GM21717 (cell line): ENCODE measurements around the gene IDH3A.
A peak's percentile ranks its signal among the peaks of the same experiment; 100 is the strongest.
"Not testable (repeated sequence)": the region's sequence is repeated elsewhere in the genome, so short reads cannot be mapped to it uniquely, and the experiment has no call there.

Experiments
- ATAC-seq: cut with Tn5 transposase; IDR thresholded peaks from one replicate; pipeline ENCODE4 v1.9.1; 2021; ENCODE audit warnings: mild to moderate bottlenecking, moderate library complexity; ENCODE audit not compliant: unreplicated experiment

The IDH3A gene

GRCh38 chr15:78129077-78129750 is 19.9 kb upstream of the IDH3A start:
- ATAC-seq: no peak

GRCh38 chr15:78129751-78130287 is 19.3 kb upstream of the IDH3A start:
- no peak for ATAC-seq

GRCh38 chr15:78130466-78131294 is 18.5 kb upstream of the IDH3A start:
- ATAC-seq: no peak

DNA sequence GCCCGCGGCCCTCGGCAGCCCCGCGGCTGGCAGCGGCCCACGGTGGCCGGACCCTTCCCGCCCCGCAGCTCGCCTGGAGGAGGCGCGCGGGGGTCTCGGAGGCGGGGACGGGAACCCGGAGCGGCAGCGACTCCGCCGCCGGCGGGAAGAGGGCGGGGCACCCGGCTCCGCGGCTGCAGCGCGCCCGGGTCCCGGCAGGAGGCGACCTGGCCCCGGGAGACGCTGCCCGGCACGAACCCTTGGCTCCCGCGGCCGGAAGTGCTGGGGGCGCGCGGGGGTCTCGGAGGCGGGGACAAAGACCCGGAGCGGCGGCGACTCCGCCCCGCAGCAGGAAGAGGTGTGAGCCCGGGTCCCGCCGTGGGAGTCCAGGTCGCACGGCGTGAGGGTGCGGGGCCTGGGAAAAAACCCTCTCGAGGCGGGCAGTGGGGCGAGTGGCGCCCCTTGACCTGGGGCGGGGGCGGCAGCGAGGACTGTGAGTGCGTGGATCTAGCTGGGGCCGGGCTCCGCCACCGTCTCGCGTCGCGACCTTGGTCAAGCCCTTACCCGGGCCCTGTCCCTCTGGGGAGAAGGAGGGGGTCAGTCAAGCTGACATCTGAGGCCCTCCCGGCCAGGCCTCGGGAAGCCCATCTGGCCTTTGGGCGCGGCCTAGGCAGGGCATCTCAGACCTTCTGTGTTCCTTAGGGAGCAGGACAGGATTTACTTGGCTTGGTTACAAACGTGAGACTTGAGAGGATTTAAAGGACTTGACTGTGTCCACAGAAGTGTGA is 17.7 kb upstream of the IDH3A start, which contains the start of gene CIB2:
CIB2 (minus strand) TSS at position 151 of the 767 bp plus-strand sequence. CDS start 230 bp downstream, outside the sequence.
- ATAC-seq: no peak

GRCh38 chr15:78133801-78134200 is 15.4 kb upstream of the IDH3A start:
- ATAC-seq: no peak

GRCh38 chr15:78139578-78139977 is 9.6 kb upstream of the IDH3A start:
- ATAC-seq: no peak

- ATAC-seq: no peak
Measured at GRCh38 chr15:78140292-78140691, 8.9 kb upstream of the IDH3A start.

DNA sequence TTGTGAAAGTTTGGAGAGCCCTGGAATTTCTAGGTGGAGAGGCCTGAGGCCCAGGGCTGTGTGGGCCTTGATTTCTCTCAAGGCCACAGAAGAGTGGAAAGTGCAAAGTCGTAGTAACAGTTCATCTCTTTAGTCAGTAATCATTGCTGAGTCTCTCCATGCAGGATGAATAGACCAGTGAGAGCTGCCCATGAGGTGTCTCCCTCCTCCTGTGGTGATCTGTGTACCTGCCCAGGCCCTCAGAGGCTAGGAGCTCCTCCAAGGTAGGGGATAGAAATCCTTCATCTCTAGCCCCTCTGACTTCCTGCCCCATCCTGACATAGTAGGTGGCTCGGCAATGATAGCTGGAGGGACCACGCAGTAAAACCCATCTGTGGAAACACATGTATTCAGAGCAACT is 6.8 kb upstream of the IDH3A start:
- no peak for ATAC-seq

DNA sequence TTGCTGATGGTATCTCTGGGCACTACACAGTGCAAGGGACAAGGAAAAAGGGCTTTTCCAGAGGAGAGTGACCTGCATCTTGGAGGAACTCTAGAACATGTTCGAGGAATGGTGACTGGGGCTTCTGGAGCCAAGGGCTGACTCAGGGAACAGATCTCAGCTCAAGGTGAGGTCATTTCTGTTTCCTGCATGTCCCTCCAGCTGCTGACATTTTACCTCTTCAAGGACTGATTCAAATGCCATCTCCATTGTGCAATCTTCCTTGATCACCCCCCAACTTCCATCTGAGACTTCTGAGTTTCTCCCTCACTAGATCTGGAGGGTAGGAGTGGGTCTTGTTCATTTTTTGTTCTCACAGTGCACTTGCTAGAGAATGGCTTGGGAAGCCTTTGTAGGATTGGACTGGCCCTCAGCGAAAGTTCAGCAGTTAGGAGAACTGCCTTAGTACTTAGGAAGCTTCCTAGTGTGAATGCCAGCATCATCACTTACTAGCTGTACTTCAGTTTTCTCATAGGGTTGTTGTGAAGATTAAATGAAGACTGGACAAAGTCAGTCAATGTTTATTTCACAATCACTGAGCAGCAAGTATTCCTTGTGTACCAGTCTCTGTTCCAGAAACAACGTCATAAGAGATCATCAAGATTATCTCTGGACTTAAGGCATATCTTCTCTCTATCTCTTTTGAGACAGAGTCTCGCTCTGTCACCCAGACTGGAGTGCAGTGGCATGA is 2.6 kb upstream of the IDH3A start:
- ATAC-seq: no peak

DNA sequence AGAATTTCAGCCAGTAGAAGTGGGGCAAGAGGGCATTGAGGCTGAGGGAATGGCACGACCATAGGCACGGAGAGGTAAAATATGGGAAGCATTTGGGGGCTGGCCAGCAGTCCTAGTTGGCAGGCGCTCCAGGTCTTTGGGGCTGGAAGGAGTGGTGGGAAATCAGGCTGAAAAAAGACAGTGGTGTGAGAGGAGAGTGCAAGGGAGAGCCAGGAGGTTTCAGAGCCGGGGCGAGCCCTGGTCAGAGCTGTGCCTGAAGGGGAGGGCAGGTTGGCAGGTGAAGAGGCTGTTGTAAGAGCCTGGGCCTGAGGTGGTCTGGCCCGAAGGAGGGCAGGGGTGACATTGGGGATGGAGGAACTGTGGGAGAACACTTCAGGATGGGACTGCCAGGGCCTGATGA is 1.6 kb upstream of the IDH3A start:
- ATAC-seq: no peak

GRCh38 chr15:78148392-78149067 is 632 bp upstream of the IDH3A start:
- ATAC-seq: peak; percentile 6

DNA sequence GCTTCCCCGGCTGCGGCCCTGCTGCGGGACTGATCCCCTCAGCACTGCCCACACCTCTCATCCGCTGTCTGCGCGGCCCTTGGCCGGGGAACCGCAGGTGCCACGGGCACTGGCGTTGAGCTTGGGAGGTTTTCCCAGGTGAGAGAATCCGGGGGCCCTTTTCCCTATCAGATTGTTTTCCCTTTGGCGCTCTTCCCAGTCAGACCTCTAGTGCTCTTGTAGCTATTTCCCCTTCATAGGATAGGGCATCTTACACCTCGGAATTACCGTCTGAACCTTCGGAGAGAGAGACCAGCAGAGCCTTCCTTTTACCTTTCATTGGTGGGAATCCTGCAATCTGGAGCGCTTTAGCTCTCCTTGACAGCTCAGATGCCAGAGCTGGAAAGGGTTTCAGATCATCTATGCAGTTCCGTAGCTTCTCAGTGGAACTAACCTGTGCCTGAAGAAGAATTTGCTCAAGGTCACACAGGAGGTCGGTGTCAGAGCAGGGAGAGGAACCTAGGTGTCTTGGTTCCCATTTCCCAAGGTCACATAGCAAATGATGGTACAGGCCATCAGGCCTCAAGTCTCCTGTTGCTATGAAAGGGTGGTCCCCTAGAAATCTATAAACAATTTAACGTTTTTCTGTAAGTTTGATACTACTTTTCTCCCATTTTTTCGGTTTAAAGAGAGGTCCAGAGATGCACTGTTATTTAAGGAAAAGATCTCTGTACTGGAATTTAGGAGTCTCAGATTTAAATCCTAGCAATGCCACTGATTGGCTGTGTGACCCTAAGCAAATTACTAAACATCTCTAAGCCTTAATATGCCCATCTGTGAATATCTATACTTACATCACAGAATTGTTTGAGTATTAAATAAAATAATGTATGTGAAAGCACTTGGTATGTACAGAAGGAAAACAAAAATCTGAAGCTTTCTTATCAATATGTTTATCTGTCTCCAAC is 916 bp downstream of the IDH3A start:
- ATAC-seq: no peak

- ATAC-seq: not testable (repeated sequence)
Measured at GRCh38 chr15:78151075-78151474, 1.9 kb downstream of the IDH3A start.

DNA sequence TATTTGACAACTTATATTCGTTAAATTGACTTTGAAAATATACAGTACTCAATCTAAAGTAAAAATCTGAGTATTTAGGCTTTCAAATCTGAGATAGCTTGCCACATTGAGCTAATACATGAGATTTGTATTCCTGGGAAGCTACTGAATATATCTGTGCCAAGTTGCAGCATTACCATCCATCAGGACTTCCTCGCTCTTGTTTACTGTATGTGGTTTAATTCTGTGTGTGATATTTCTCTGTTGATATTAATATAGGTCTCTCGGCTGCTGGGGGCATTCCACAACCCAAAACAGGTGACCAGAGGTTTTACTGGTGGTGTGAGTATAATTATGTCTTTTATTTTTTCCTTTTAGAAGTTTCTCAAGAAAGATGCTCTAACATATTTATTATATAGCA is 5.8 kb downstream of the IDH3A start:
- ATAC-seq: no peak

DNA sequence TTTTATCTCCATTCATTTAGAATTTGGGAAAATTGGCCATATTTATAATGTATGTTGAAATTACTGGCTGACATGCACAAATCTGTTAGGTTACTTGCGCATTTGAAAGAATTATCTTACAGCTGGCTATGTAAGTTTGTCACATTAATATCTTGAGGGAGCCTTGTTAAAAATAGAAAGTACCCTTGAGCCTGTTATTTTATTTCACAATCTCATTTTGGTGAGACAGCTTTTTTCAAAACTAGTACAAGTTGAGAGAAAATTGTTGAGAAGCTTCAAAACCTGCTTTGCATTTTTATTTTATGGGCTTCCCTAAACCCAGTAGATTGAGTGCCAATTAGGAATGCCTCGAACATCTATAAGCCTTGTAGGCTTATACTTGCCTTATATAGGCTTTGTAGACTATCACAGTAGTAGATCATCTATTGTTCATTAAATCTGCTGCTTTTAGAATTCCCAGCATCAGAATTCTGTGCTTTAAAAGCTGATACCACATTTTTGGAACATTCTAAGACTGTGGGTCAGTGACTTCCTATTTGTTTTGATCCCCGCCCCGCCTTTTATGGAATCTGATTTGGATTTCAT is 6.3 kb downstream of the IDH3A start:
- no peak for ATAC-seq

DNA sequence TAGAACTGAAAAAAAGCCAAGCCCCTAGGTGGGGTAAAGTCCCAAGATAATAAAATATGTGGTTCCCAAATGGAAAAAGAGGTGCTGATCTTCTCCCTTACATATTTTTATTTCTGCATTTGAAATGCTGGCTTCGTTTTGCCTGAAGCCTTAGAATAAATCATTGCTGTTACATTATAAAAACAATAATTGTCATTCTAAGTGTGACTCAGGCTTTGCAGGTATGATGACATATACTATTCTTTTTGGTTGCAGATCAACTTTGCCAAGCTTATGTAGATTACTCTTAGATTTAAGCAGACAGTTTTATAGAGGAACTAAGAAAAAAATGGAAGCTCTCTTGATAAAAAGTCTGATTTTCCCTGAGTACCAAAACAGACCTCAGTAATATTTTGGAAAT is 7.5 kb downstream of the IDH3A start:
- ATAC-seq: no peak

DNA sequence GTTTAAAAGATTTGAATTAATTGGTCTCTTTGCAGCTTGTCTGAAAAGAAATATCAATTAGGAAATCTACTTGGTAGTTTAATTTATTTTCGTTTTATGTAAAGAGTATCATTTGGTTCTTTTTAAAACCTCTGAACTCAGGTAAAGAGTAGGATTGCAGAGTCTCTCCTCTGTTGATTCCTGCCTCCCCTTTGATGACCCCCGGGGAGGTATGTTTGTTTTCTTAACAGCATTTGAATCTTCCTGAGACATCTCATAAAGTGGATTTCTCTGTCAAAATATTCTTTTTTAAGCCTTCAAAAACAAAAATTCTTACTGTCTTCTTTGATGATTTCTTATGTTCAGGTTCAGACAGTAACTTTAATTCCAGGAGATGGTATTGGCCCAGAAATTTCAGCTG is 8.0 kb downstream of the IDH3A start:
- ATAC-seq: no peak

- no peak for ATAC-seq
Measured at GRCh38 chr15:78159395-78159794, 10.2 kb downstream of the IDH3A start.

DNA sequence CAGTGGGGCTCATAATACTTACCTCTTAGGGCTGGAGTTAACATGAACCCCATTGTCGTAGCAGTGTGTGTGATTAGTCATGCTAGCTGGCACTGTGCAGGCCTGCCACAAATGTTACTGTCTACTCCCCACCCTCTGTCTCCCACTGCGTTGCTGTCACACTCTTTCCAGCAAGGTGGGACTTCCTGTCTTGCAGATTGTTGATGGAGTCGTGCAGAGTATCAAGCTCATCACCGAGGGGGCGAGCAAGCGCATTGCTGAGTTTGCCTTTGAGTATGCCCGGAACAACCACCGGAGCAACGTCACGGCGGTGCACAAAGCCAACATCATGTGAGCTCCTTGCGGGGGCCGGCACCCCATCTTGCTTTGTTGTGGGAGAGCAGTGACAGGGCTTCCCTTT is 12.9 kb downstream of the IDH3A start:
- no peak for ATAC-seq
